Esophagus (tissue), 2 donors: ENCODE data around the gene IFNE. TPM values are rescaled to one million over a fixed set of nuclear protein-coding genes. Genes with fewer than 3 reads are reported as not detected.

Experiments used
- H3K27ac ChIP-seq, 2 donors: one replicate each; pipeline ENCODE4 v1.5.1; 2013; ENCODE audit warnings: low read depth in 2 of 2, mild to moderate bottlenecking in 2 of 2, inconsistent platforms in 1 of 2, low read length in 1 of 2, moderate library complexity in 1 of 2
- H3K27me3 ChIP-seq, 2 donors: one replicate each; pipeline ENCODE4 v1.6.1; 2013; ENCODE audit warnings: low read length in 2 of 2, control low read depth in 1 of 2, mild to moderate bottlenecking in 1 of 2; ENCODE audit not compliant: insufficient read depth in 2 of 2, control insufficient read depth in 1 of 2
- H3K36me3 ChIP-seq, 2 donors: one replicate each; pipeline ENCODE4 v1.6.1; 2013; ENCODE audit warnings: low read length in 1 of 2; ENCODE audit not compliant: control insufficient read depth in 2 of 2, insufficient read depth in 2 of 2
- H3K4me1 ChIP-seq, 2 donors: one replicate each; pipeline ENCODE4 v1.6.1; 2013; ENCODE audit warnings: low read length in 1 of 2; ENCODE audit not compliant: control insufficient read depth in 2 of 2, insufficient read depth in 2 of 2
- H3K4me3 ChIP-seq, 2 donors: one replicate each; pipeline ENCODE4 v1.5.1; 2013; ENCODE audit warnings: low read length in 2 of 2, mild to moderate bottlenecking in 2 of 2, low read depth in 1 of 2, moderate library complexity in 1 of 2
- H3K9me3 ChIP-seq, 2 donors: one replicate each; pipeline ENCODE4 v1.6.1; 2013; ENCODE audit warnings: mild to moderate bottlenecking in 2 of 2, low read depth in 1 of 2, low read length in 1 of 2, moderate library complexity in 1 of 2; ENCODE audit not compliant: control insufficient read depth in 2 of 2, insufficient read depth in 1 of 2
- WGBS, 2 donors: extraction: QIAGEN DNeasy Blood & Tissue Kit; methylation state at CpG; one replicate each; pipeline ENCODE4 v1.1.7; 2013; 5-methylcytosine and 5-hydroxymethylcytosine counted together
- polyA plus RNA-seq, 2 donors: library from polyadenylated mRNA; stranded (reverse); fragments of 200-250 nt; gene quantifications; one replicate each; pipeline ENCODE4 v1.2.3, GENCODE V29; 2013
- donor health status: healthy with polysubstance abuse.
- donor health status: Bipolar disorder and iron deficiency.

IFNE gene, protein sequence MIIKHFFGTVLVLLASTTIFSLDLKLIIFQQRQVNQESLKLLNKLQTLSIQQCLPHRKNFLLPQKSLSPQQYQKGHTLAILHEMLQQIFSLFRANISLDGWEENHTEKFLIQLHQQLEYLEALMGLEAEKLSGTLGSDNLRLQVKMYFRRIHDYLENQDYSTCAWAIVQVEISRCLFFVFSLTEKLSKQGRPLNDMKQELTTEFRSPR
- 1 to 10 TPM in 1 of 2 donors, under 1 TPM in 1; 0.33 to 2.0 TPM for polyA plus RNA-seq

DNA sequence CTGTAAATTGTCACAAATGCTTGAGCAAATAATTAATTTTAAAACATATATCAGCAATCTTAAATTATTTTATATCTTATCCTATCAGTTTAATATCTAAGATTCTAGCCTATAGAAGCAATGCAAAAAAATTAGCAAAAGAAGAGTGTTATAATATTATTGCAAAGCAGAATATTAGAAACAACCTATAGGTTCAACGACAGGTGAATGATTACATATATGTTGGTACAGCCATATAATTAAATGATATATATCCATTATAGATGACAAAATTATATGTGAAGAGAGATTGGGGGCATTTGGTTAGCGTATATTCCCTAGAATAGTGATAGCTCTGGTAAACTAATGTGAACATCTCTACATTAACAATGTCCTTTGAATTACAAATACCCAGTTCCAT, at the start of gene IFNE:
Gene IFNE (minus strand): TSS at position 101 of the 400 bp plus-strand sequence. CDS start 619 bp downstream, outside the sequence.
- Histone ChIP-seq H3K27me3 (no peaks in the 10 kb centered on the region), H3K27ac (no peak within 1 kb of the TSS), H3K36me3 (peaks cover 0 to 4% of the 10 kb centered on the region in 2 donors), H3K4me1 (no peaks in the 10 kb centered on the region), H3K4me3 (no peak within 1 kb of the TSS), H3K9me3 (no peaks in the 10 kb centered on the region)
- WGBS, 2 donors: 94 to 95% methylated on average over 2 of the region's 2 CpGs

DNA sequence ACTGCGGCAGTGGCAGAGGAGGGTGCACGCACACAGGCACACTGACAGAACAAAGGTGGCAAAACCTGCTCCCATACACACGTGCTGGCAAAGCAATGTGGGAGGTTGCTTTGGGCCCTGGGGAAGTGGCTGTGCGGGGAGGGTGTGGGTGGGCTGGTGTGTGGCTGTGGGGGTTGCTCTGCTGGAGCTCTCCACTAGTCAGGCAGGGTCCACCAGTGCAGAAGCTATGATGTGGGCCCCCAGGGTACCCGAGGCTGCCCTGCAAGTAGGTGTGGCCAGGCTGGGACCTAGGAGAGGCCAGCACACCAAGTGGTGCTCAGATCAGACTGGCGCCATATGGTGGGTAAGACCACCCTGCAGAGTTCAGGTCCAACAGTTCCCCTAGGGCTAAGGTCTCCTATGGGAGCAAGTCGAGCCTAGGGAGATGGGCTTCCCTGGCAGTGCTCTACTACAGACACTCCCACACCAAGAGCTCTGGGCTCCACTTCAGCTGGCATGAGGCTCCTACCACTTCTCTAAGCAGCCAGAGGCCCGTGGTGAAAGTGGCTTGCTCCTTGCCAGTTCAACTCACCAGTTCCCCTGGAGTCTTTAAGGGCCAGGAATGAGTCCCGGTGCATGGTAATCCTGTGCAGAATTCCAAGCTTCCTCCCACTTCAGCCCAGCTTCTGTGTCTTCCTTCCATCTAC, 46.2 kb upstream of the IFNE start:
- no peaks in the 10 kb centered on the region for H3K4me1 ChIP-seq
- 88 to 89% methylated on average over 9 of the region's 9 CpGs for WGBS, 2 donors
- H3K4me3 ChIP-seq: no peak overlapping the region
- no peak overlapping the region for H3K27ac ChIP-seq
- H3K9me3 ChIP-seq: no peaks in the 10 kb centered on the region
- H3K36me3 ChIP-seq: peaks cover 0 to 8% of the 10 kb centered on the region in 2 donors
- H3K27me3 ChIP-seq: no peaks in the 10 kb centered on the region

DNA sequence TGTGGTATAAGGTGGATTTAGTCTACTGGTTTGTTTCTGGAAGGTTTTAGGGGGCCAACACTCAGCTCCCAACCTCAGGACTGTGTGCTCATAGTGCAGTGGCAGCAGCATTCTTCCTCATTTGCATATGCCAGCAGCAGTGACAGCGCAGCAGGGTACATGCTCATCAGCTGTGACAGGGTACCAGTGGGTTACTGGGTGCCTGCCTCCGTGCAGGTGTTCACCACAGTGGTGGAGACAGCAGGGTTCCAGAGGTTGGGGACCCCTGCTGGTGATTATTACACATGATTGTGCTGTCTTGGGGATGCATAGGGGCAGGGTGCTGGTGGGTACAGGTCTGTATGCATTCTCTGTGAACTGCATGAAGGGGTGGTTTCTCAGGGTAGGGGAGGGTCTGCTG, 45.5 kb upstream of the IFNE start:
- WGBS, 2 donors: 83 to 87% methylated on average over 2 of the region's 2 CpGs

DNA sequence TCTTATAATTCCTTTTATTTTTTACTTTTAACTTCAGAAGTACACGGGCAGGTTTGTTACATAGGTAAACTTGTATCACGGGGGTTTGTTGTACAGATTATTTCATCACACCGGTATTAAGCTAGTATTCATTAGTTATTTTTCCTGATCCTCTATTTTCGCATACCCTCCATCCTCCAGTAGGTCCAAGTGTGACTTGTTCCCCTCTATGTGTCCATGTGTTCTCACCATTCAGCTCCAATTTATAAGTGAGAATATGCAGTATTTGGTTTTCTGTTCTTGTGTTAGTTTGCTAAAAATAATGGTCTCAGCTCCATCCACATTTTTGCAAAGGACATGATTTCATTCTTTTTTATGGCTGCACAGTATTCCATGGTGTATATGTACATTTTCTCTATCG, 43.1 kb upstream of the IFNE start:
- no peaks in the 10 kb centered on the region for H3K4me1 ChIP-seq
- H3K4me3 ChIP-seq: no peak overlapping the region
- H3K36me3 ChIP-seq: peaks cover 0 to 8% of the 10 kb centered on the region in 2 donors
- WGBS, 2 donors: 94% methylated on average over 5 of the region's 5 CpGs
- H3K9me3 ChIP-seq: no peaks in the 10 kb centered on the region
- H3K27me3 ChIP-seq: no peaks in the 10 kb centered on the region
- no peak overlapping the region for H3K27ac ChIP-seq

More for the DNA sequence above, 45.5 kb upstream of the IFNE start:
- H3K4me3 ChIP-seq: no peak overlapping the region
- H3K27me3 ChIP-seq: no peaks in the 10 kb centered on the region
- H3K27ac ChIP-seq: no peak overlapping the region
- H3K9me3 ChIP-seq: no peaks in the 10 kb centered on the region
- H3K4me1 ChIP-seq: no peaks in the 10 kb centered on the region
- H3K36me3 ChIP-seq: peaks cover 0 to 8% of the 10 kb centered on the region in 2 donors

DNA sequence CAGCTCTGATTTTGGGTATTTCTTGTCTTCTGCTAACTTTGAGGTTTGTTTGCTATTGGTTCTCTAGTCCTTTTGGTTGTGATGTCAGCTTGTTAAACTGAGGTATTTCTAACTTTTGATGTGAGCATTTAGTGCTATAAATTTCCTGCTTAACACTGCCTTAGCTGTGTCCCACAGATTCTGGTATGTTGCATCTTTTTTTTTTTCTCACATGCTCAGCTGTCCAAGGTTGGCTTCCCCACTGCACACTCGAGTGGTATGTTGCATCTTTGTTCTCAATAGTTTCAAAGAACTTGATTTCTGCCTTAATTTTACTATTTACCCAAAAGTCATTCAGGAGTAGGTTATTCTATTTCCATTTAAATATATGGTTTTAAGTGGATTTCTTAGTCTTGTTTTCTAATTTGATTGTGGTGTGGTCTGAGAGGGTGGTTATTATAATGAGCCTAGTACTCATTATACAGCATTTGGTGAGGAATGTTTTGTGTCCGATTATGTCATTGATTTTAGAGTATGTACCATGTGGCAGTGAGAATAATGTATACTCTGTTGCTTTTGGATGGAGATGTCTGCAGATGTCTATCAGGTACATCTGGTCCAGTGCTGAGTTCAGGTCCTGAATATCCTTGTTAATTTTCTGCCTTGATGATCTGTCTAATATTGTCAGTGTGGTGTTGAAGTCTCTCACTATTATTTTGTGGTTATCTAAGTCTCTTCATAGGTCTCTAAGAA, 42.2 kb upstream of the IFNE start:
- Histone ChIP-seq H3K36me3 (peaks cover 0 to 8% of the 10 kb centered on the region in 2 donors), H3K4me1 (no peaks in the 10 kb centered on the region), H3K4me3 (no peak overlapping the region), H3K27me3 (no peaks in the 10 kb centered on the region), H3K27ac (no peak overlapping the region), H3K9me3 (no peaks in the 10 kb centered on the region)
- WGBS, 2 donors: 75 to 89% methylated on average over 2 of the region's 2 CpGs

DNA sequence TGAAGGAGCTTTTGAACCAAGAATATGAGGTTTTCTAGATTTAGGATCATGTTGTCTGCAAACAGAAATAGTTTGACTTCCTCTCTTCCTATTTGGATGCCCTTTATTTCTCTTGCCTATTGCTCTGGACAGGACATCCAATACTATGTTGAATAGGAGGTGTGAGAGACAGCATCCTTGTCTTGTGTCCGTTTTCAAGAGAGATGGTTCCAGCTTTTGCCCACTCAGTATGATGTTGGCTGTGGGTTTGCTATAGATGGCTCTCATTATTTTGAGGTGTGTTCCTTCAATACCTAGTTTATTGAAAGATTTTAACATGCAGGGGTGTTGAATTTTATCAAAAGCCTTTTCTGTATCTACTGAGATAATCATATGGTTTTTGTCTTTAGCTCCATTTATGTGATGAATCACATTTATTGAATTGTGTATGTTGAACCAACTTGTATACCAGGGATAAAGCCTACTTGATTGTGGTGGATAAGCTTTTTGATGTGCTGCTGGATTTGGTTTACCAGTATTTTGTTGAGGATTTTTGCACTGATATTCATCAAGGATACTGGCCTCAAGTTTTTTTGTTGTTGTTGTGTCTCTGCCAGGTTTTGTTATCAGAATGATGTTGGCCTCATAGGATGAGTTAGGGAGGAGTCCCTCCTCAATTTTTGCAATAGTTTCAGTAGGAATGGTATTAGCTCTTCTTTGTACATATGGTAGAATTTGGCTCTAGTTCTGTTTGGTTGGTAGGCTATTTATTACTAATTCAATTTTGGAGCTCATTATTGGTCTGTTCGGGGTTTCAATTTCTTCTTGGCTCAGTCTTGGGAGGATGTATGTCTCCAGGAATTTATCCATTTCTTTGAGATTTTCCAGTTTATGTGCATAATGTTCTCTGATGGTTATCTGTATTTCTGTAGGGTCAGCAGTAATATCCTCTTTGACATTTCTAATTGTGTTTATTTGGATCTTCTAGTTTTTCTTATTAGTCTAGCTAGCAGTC, 41.2 kb upstream of the IFNE start:
- Histone ChIP-seq H3K36me3 (peaks cover 0 to 7% of the 10 kb centered on the region in 2 donors), H3K27ac (no peak overlapping the region), H3K4me1 (no peaks in the 10 kb centered on the region), H3K9me3 (no peaks in the 10 kb centered on the region), H3K27me3 (no peaks in the 10 kb centered on the region), H3K4me3 (no peak overlapping the region)
- 86 to 90% methylated on average over 2 of the region's 2 CpGs for WGBS, 2 donors

DNA sequence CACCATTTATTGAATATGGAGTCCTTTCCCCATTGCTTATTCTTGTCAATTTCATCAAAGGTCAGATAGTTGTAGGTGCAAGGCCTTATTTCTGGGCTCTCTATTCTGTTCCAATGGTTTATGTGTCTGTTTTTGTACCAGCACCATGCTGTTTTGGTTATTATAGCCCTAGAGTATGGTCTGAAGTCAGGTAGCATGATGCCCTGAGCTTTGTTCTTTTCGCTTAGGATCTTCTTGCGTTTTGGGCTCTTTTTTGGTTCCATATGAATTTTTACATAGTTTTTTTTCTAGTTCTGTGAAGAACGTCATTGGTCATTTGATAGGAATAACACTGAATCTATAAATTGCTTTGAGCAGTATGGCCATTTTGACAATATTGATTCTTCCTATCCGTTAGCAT, 40.2 kb upstream of the IFNE start:
- H3K36me3 ChIP-seq: no peaks in the 10 kb centered on the region
- no peaks in the 10 kb centered on the region for H3K4me1 ChIP-seq
- no peaks in the 10 kb centered on the region for H3K9me3 ChIP-seq
- no peaks in the 10 kb centered on the region for H3K27me3 ChIP-seq
- WGBS, 2 donors: 94 to 95% methylated on average over 4 of the region's 4 CpGs
- no peak overlapping the region for H3K27ac ChIP-seq
- no peak overlapping the region for H3K4me3 ChIP-seq

DNA sequence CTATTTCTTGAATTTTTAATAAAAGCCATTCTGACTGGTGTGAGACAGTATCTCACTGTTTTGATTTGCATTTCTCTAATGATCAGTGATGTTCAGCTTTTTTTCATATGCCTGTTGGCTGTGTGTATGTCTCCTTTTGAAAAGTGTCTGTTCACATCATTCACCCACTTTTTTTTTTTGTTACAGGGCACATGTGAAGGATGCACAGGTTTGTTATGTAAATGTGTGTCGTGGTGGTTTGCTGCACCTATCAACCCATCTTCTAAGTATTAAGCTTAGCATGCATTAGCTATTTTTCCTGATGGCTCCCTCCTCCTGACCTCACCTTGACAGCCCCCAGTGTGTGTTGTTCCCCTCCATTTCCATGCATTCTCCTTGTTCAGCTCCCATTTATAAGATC, 39.3 kb upstream of the IFNE start:
- Histone ChIP-seq H3K27ac (no peak overlapping the region), H3K9me3 (no peaks in the 10 kb centered on the region)
- WGBS, 2 donors: 87 to 93% methylated on average over 1 of the region's 1 CpG

More for the DNA sequence above, 39.3 kb upstream of the IFNE start:
- H3K4me1 ChIP-seq: no peaks in the 10 kb centered on the region
- H3K27me3 ChIP-seq: no peaks in the 10 kb centered on the region
- H3K36me3 ChIP-seq: no peaks in the 10 kb centered on the region
- H3K4me3 ChIP-seq: no peak overlapping the region
